ENCODE measurements around the gene TOX2. TPM values are rescaled to one million over a fixed set of nuclear protein-coding genes. Genes with fewer than 3 reads are reported as not detected.

TOX2 gene
- total and polyA plus RNA-seq, 10 donors: 1.1 to 6.4 (median 5.0) TPM

GRCh38 chr20:44080064-44080463 is 165.4 kb downstream of the TOX2 start:
- Histone ChIP-seq H3K36me3 (no peaks in the 10 kb centered on the region), H3K27me3 (replicated peaks in 1 of 7) (no peaks in the 10 kb centered on the region), H3K4me1 (peaks cover 0 to 19% (median 3%) of the 10 kb centered on the region in 6 donors), H3K4me3 (no peak overlapping the region), H3K9me3 (no peaks in the 10 kb centered on the region), H3K27ac (no peak overlapping the region)
- intact Hi-C loops (cut with DNase I; ENCODE audit: low total_unique reads): loop anchor here (2.0 to 10.0 kb wide), 2 partner anchors 329 to 625 kb away; partner anchors contain the start of gene SRSF6
- no peak for DNase-seq
- 68 to 80% (median 72%) methylated on average over 10 of the region's 10 CpGs for WGBS, 5 donors
- TF ChIP-seq POLR2A (IDR thresholded peaks at IDR 0.05) (no peak), POLR2AphosphoS5 (IDR thresholded peaks at IDR 0.05) (no peak)
- TF ChIP-seq, protein P1, sequence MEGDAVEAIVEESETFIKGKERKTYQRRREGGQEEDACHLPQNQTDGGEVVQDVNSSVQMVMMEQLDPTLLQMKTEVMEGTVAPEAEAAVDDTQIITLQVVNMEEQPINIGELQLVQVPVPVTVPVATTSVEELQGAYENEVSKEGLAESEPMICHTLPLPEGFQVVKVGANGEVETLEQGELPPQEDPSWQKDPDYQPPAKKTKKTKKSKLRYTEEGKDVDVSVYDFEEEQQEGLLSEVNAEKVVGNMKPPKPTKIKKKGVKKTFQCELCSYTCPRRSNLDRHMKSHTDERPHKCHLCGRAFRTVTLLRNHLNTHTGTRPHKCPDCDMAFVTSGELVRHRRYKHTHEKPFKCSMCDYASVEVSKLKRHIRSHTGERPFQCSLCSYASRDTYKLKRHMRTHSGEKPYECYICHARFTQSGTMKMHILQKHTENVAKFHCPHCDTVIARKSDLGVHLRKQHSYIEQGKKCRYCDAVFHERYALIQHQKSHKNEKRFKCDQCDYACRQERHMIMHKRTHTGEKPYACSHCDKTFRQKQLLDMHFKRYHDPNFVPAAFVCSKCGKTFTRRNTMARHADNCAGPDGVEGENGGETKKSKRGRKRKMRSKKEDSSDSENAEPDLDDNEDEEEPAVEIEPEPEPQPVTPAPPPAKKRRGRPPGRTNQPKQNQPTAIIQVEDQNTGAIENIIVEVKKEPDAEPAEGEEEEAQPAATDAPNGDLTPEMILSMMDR (IDR thresholded peaks at IDR 0.05 in 8 of 11, conservative IDR thresholded peaks at IDR 0.05 in 3 of 11): no peak

DNA sequence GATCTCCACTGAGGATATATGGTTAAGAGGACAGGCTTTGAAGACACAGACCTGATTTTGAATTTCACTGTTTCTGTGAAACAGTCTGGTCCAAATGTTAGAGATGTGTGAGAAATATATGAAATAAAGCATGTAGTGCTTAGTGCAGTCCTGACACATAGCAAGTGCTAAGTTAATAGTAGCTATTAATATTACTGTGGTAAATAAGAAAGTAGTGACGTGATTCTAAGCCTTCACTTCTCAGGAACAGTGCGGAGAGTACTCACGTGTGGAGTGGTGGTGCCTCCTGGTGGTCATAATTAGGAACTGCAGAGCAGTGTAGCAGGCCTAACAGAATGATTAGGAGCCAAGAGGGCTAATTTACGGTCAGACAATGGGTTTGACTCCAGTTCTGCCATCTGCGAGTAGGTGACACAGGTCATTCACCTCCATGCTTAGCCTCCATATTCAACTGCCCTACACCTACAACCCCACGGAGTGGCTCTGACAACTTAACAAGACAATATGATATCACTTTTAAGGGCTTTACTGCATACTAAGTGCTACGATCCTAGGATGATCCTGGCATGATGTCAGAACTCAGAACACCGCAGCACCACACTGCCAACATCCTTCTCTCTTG is 166.1 kb downstream of the TOX2 start:
- 19 to 29% (median 25%) methylated on average over 8 of the region's 8 CpGs for WGBS, 5 donors
- intact Hi-C loops (cut with DNase I; ENCODE audit: low total_unique reads): loop anchor here (2.0 to 10.0 kb wide), 2 partner anchors 330 to 626 kb away; partner anchors contain the start of gene SRSF6
- no peaks in the 10 kb centered on the region for H3K27me3 ChIP-seq (replicated peaks in 1 of 7)
- no peak overlapping the region for H3K4me3 ChIP-seq
- H3K4me1 ChIP-seq: peaks cover 0 to 12% (median 2%) of the 10 kb centered on the region in 6 donors
- no peak overlapping the region for H3K27ac ChIP-seq
- DNase-seq: no peak
- no peak for TF ChIP-seq POLR2AphosphoS5 (IDR thresholded peaks at IDR 0.05)
- no peak for TF ChIP-seq POLR2A (IDR thresholded peaks at IDR 0.05)
- TF ChIP-seq, protein P1 (IDR thresholded peaks at IDR 0.05 in 8 of 11, conservative IDR thresholded peaks at IDR 0.05 in 3 of 11): peak; percentile 94 to 99 (median 99)
- no peaks in the 10 kb centered on the region for H3K9me3 ChIP-seq
- H3K36me3 ChIP-seq: no peaks in the 10 kb centered on the region

GRCh38 chr20:44081476-44081875 is 166.8 kb downstream of the TOX2 start:
- Histone ChIP-seq H3K27ac (no peak overlapping the region), H3K9me3 (no peaks in the 10 kb centered on the region), H3K4me1 (peaks cover 0 to 11% (median 2%) of the 10 kb centered on the region in 6 donors), H3K27me3 (replicated peaks in 1 of 7) (no peaks in the 10 kb centered on the region), H3K4me3 (no peak overlapping the region), H3K36me3 (no peaks in the 10 kb centered on the region)
- WGBS, 5 donors: 50 to 69% (median 55%) methylated on average over 3 to 4 of the region's 4 CpGs
- no peak for DNase-seq
- TF ChIP-seq POLR2AphosphoS5 (IDR thresholded peaks at IDR 0.05) (no peak), POLR2A (IDR thresholded peaks at IDR 0.05) (no peak)
- TF ChIP-seq, protein P1 (IDR thresholded peaks at IDR 0.05 in 8 of 11, conservative IDR thresholded peaks at IDR 0.05 in 3 of 11): no peak
- intact Hi-C loops (cut with DNase I; ENCODE audit: low total_unique reads): loop anchor here (2.0 to 10.0 kb wide), 2 partner anchors 331 to 627 kb away; partner anchors contain the start of gene SRSF6

DNA sequence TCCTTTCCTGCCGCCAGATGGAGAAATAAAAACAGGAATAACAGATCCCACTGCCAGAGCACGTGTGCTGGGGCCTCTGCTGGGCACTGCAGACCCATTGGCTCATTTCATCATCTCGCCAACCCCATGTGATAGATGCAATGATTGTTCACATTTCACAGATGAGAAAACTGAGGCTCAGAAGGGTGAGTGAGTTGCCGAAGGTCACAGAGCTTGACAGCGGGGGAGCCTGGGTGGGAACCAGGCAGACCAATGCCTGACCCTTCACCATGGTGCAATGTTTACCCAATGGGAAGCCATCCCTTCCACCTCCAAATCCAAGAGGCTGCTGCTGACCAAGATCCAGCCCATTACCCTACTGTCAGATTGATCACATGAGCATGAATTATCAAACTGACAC is 167.2 kb downstream of the TOX2 start:
- intact Hi-C loops (cut with DNase I; ENCODE audit: low total_unique reads): loop anchor here (2.0 to 10.0 kb wide), 2 partner anchors 331 to 627 kb away; partner anchors contain the start of gene SRSF6
- no peaks in the 10 kb centered on the region for H3K36me3 ChIP-seq
- H3K4me3 ChIP-seq: no peak overlapping the region
- DNase-seq: no peak
- WGBS, 5 donors: 70 to 79% (median 72%) methylated on average over 4 to 5 of the region's 5 CpGs
- no peaks in the 10 kb centered on the region for H3K27me3 ChIP-seq (replicated peaks in 1 of 7)
- H3K27ac ChIP-seq: no peak overlapping the region
- TF ChIP-seq POLR2A (IDR thresholded peaks at IDR 0.05): no peak
- no peak for TF ChIP-seq POLR2AphosphoS5 (IDR thresholded peaks at IDR 0.05)
- TF ChIP-seq, protein P1 (IDR thresholded peaks at IDR 0.05 in 8 of 11, conservative IDR thresholded peaks at IDR 0.05 in 3 of 11): no peak
- peaks cover 0 to 11% (median 2%) of the 10 kb centered on the region in 6 donors for H3K4me1 ChIP-seq
- no peaks in the 10 kb centered on the region for H3K9me3 ChIP-seq
